ELR (cell line): Measurements from ENCODE around the gene DPP3.

Experiments
- DNase-seq: peaks from one replicate; pipeline ENCODE4 v3.0.0-alpha.2; 2015; ENCODE audit warnings: low read depth

Gene DPP3

DNA sequence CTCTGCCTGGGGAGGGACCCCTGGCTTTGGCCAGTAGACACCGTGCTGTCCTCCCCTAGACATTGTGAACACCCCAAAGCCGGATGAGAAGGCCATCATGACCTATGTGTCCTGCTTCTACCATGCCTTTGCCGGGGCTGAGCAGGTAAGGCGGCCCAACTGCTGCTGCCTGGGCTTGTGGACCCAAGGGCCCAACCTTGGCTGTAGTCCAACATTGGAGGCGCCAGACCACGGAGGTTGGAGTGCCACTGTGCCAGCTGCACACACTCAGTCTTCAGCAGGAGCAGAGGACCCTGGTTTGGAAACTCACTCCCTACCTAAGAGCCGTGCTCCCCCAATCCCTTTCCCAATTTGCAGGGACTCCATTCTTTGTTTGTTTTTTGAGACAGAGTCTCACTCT lies 75.9 kb downstream of the DPP3 start:
- DNase-seq: no peak

DNA sequence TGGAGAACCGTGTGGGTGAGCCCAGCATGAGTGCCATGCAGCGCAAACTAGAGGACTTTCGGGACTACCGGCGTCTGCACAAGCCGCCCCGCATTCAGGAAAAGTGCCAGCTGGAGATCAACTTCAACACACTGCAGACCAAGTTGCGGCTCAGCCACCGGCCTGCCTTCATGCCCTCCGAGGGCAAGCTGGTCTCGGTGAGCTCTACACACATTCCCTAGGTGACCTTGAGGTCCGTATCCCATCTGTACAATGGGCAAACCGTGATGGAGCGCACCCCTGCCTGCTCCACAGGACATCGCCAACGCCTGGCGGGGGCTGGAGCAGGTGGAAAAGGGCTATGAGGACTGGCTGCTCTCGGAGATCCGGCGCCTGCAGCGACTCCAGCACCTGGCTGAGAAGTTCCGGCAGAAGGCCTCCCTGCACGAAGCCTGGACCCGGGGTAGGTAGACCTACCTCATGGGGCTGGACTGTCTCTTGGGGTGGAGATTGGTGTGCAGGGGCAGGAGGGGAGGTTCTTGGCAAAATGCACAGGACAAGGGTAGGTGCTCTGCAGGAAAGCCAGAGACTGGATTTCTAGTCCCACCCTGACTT lies 77.6 kb downstream of the DPP3 start:
- no peak for DNase-seq
